H1 (cell line): ENCODE measurements around the gene CCNG1. TPM values are rescaled to one million over a fixed set of nuclear protein-coding genes. Genes with fewer than 3 reads are reported as not detected.

Experiments used
- CTCF ChIA-PET: fragments of 300-600 bp; sonication (Branson Sonifier 250); formaldehyde crosslinking; loops from one replicate; lab custom pipeline; 2021; ENCODE audit not compliant: partially characterized antibody; lab: Charles Lee
- POLR2A ChIA-PET: fragments of 300-600 bp; sonication (Branson Sonifier 250); formaldehyde crosslinking; loops from one replicate; lab custom pipeline; 2021; ENCODE audit warnings: inconsistent platforms; ENCODE audit not compliant: partially characterized antibody; lab: Charles Lee
- DNase-seq, 2 experiments: peaks; one replicate each; pipeline versions ENCODE4 v3.0.0 to v3.0.0-alpha.2; 2010 to 2022; ENCODE audit warnings: low spot score in 2 of 2, low read depth in 1 of 2, mixed read lengths in 1 of 2
- FAIRE-seq: peaks from 2 replicates; lab custom pipeline; 2011; peaks lifted over from hg19 to GRCh38; lab: Jason Lieb, UNC
- H2AFZ ChIP-seq: 2 replicates; pipeline ENCODE4 v1.8.1; 2012; ENCODE audit warnings: low read length, inconsistent platforms
- H2AK5ac ChIP-seq: 2 replicates; pipeline ENCODE4 v1.6.1; 2013; ENCODE audit warnings: low read depth, low read length
- H2BK120ac ChIP-seq: replicated peaks from 2 replicates; pipeline ENCODE3; 2013; ENCODE audit warnings: low read depth, low read length, inconsistent platforms
- H2BK12ac ChIP-seq: 2 replicates; pipeline ENCODE4 v1.6.1; 2013; ENCODE audit warnings: low read depth, low read length
- H2BK15ac ChIP-seq: 2 replicates; pipeline ENCODE4 v1.6.1; 2013; ENCODE audit warnings: low read length
- H2BK20ac ChIP-seq: 2 replicates; pipeline ENCODE4 v1.6.1; 2013; ENCODE audit warnings: low read length
- H2BK5ac ChIP-seq: 2 replicates; pipeline ENCODE4 v1.6.1; 2013; ENCODE audit warnings: low read depth, low read length
- H3K14ac ChIP-seq: 2 replicates; pipeline ENCODE4 v1.6.1; 2013; ENCODE audit warnings: inconsistent platforms; ENCODE audit not compliant: insufficient read length
- H3K18ac ChIP-seq: 2 replicates; pipeline ENCODE4 v1.6.1; 2013; ENCODE audit warnings: low read length; ENCODE audit errors: extremely low read depth
- H3K23ac ChIP-seq: 2 replicates; pipeline ENCODE4 v1.6.1; 2013; ENCODE audit warnings: inconsistent platforms; ENCODE audit not compliant: insufficient read length
- H3K23me2 ChIP-seq: 2 replicates; pipeline ENCODE4 v1.6.1; 2013; ENCODE audit warnings: low read depth, low read length
- H3K27ac ChIP-seq: 2 replicates; pipeline ENCODE4 v1.6.1; 2011; ENCODE audit warnings: low read depth, low read length, inconsistent platforms
- H3K27me3 ChIP-seq, 4 experiments: replicated peaks in 1 of 4; 1 replicate in 1 of 4; 2 replicates in 3 of 4; pipeline versions ENCODE4 v1.6.1 to v1.8.1; 2011 to 2013; ENCODE audit warnings: low read length in 3 of 4, mild to moderate bottlenecking in 3 of 4, inconsistent platforms in 2 of 4, mixed read lengths in 2 of 4, moderate library complexity in 1 of 4; ENCODE audit not compliant: control insufficient read depth in 3 of 4, insufficient read depth in 3 of 4; ENCODE audit errors: extremely low read depth in 1 of 4
- H3K36me3 ChIP-seq, 4 experiments: 2 replicates each; pipeline versions ENCODE4 v1.6.1 to v1.8.1; 2011 to 2013; ENCODE audit warnings: mild to moderate bottlenecking in 4 of 4, low read length in 3 of 4, moderate library complexity in 2 of 4, control low read depth in 1 of 4, inconsistent platforms in 1 of 4; ENCODE audit not compliant: insufficient read depth in 4 of 4, control insufficient read depth in 2 of 4
- H3K4ac ChIP-seq: replicated peaks from 2 replicates; pipeline ENCODE3; 2013; ENCODE audit warnings: low read length, low read depth, mixed read lengths, inconsistent platforms; ENCODE audit not compliant: insufficient read length
- H3K4me1 ChIP-seq, 4 experiments: replicated peaks in 1 of 4; 1 replicate in 1 of 4; 2 replicates in 3 of 4; pipeline versions ENCODE4 v1.6.1 to v1.8.1; 2011 to 2013; ENCODE audit warnings: low read length in 3 of 4, inconsistent platforms in 2 of 4, mixed read lengths in 1 of 4; ENCODE audit not compliant: insufficient read depth in 4 of 4, control insufficient read depth in 3 of 4
- H3K4me2 ChIP-seq, 2 experiments: 2 replicates each; pipeline versions ENCODE4 v1.6.1 to v1.8.1; 2011 to 2013; ENCODE audit warnings: low read depth in 2 of 2, low read length in 2 of 2, control low read depth in 1 of 2, inconsistent platforms in 1 of 2, mild to moderate bottlenecking in 1 of 2; ENCODE audit not compliant: insufficient read depth in 1 of 2
- H3K4me3 ChIP-seq, 4 experiments: fragments of 200-600, 300-600 bp in 1 of 4; sonication (generic), shearing (Covaris generic), sonication (Bioruptor Twin) in 1 of 4; 2 replicates each; pipeline versions ENCODE4 v1.5.1 to v1.8.1; 2011 to 2016; ENCODE audit warnings: low read length in 4 of 4, low read depth in 3 of 4, control low read depth in 2 of 4, inconsistent platforms in 2 of 4, mild to moderate bottlenecking in 2 of 4, mixed read lengths in 1 of 4, moderate library complexity in 1 of 4; ENCODE audit not compliant: insufficient read depth in 2 of 4; ENCODE audit errors: extremely low read depth in 1 of 4
- H3K56ac ChIP-seq: replicated peaks from 2 replicates; pipeline ENCODE3; 2013; ENCODE audit warnings: low read depth, mild to moderate bottlenecking, mixed read lengths, low read length, inconsistent platforms; ENCODE audit not compliant: insufficient read length
- H3K79me1 ChIP-seq: 2 replicates; pipeline ENCODE4 v1.6.1; 2013; ENCODE audit warnings: low read depth, low read length, control low read depth
- H3K79me2 ChIP-seq, 2 experiments: 2 replicates each; pipeline versions ENCODE4 v1.6.1 to v1.8.1; 2012 to 2013; ENCODE audit warnings: low read length in 2 of 2, mild to moderate bottlenecking in 2 of 2, inconsistent platforms in 1 of 2; ENCODE audit not compliant: insufficient read depth in 2 of 2, control insufficient read depth in 1 of 2
- H3K9ac ChIP-seq, 4 experiments: replicated peaks in 1 of 4; 1 replicate in 1 of 4; 2 replicates in 3 of 4; pipeline versions ENCODE4 v1.6.1 to v1.8.1; 2011 to 2013; ENCODE audit warnings: low read depth in 3 of 4, low read length in 3 of 4, control low read depth in 2 of 4, mild to moderate bottlenecking in 2 of 4, moderate library complexity in 2 of 4, inconsistent platforms in 1 of 4; ENCODE audit errors: extremely low read depth in 1 of 4
- H3K9me3 ChIP-seq, 2 experiments: 2 replicates each; pipeline versions ENCODE4 v1.6.1 to v1.8.1; 2012 to 2013; ENCODE audit warnings: mild to moderate bottlenecking in 2 of 2, moderate library complexity in 2 of 2, control low read depth in 1 of 2, inconsistent platforms in 1 of 2, low read depth in 1 of 2, low read length in 1 of 2, mixed read lengths in 1 of 2; ENCODE audit not compliant: insufficient read depth in 2 of 2
- H4K20me1 ChIP-seq, 2 experiments: replicated peaks in 1 of 2; 2 replicates each; pipeline versions ENCODE3 to v1.8.1; 2011 to 2013; ENCODE audit warnings: inconsistent platforms in 2 of 2, low read length in 2 of 2, mild to moderate bottlenecking in 1 of 2; ENCODE audit not compliant: insufficient read depth in 2 of 2, control insufficient read depth in 1 of 2
- H4K5ac ChIP-seq: 2 replicates; pipeline ENCODE4 v1.6.1; 2013; ENCODE audit warnings: low read length, low read depth, mixed read lengths, inconsistent platforms; ENCODE audit not compliant: insufficient read length
- H4K8ac ChIP-seq: 2 replicates; pipeline ENCODE4 v1.8.0; 2013; ENCODE audit warnings: mild to moderate bottlenecking, moderate library complexity, low read length, inconsistent platforms; ENCODE audit not compliant: insufficient read depth; ENCODE audit errors: extremely low read depth
- H4K91ac ChIP-seq: replicated peaks from 2 replicates; pipeline ENCODE3; 2013; ENCODE audit warnings: low read length, mixed read lengths, inconsistent platforms; ENCODE audit not compliant: insufficient read length
- ATF2 ChIP-seq: IDR thresholded peaks from 2 replicates; pipeline ENCODE4 v1.6.1; 2012; ENCODE audit warnings: low read length, inconsistent platforms
- BRCA1 ChIP-seq: IDR thresholded peaks from 2 replicates; pipeline ENCODE4 v1.6.1; 2012; ENCODE audit warnings: low read depth, low read length, improper control_type of control experiment
- CHD2 ChIP-seq: IDR thresholded peaks from 2 replicates; pipeline ENCODE4 v1.6.1; 2012; ENCODE audit warnings: low read length, improper control_type of control experiment
- CTBP2 ChIP-seq: IDR thresholded peaks from 2 replicates; pipeline ENCODE4 v1.7.0; 2011; ENCODE audit warnings: borderline replicate concordance, mild to moderate bottlenecking, moderate library complexity, mixed read lengths, low read length; ENCODE audit not compliant: insufficient read depth, insufficient read length
- GTF2F1 ChIP-seq: IDR thresholded peaks from 2 replicates; pipeline ENCODE4 v1.6.1; 2012; ENCODE audit warnings: low read depth, low read length, improper control_type of control experiment, borderline replicate concordance
- MAX ChIP-seq: IDR thresholded peaks from 2 replicates; pipeline ENCODE4 v1.6.1; 2012; ENCODE audit warnings: inconsistent platforms
- RBBP5 ChIP-seq: IDR thresholded peaks from 2 replicates; pipeline ENCODE4 v1.7.1; 2012; ENCODE audit warnings: low read depth, mild to moderate bottlenecking, inconsistent platforms, low read length, moderate library complexity, borderline replicate concordance
- YY1 ChIP-seq: IDR thresholded peaks from 2 replicates; pipeline ENCODE4 v1.6.1; 2011; ENCODE audit warnings: low read depth, mild to moderate bottlenecking, low read length
- WGBS, 2 experiments: shearing (Covaris generic) in 1 of 2; methylation state at CpG; one replicate each; pipeline versions ENCODE4 v1.1.6 to v1.1.7; 2013 to 2015; ENCODE audit warnings: low lambda C conversion rate in 2 of 2, mixed read lengths in 2 of 2, inconsistent platforms in 1 of 2, low coverage in 1 of 2, missing lambda C conversion rate in 1 of 2; ENCODE audit not compliant: insufficient replicate concordance in 2 of 2, insufficient coverage in 1 of 2, insufficient read length in 1 of 2; ENCODE audit errors: extremely low coverage in 1 of 2, missing lambda C conversion rate in 1 of 2; 5-methylcytosine and 5-hydroxymethylcytosine counted together
- polyA plus RNA-seq, 7 experiments: library from polyadenylated mRNA; depleted of rRNA in 3 of 7; stranded (reverse) in 5 of 7; unstranded in 2 of 7; fragments of >200 nt in 5 of 7; fragments of 200-250 nt in 2 of 7; gene quantifications; 1 replicate in 5 of 7; 2 replicates in 1 of 7; 4 replicates in 1 of 7; pipeline versions ENCODE4 v1.2.1 to v1.2.3, GENCODE V29; 2011 to 2013; ENCODE audit warnings: missing spikeins in 2 of 7, mixed read lengths in 2 of 7
- total RNA-seq: library from RNA; stranded (reverse); fragmentation: NEBNext Ultra II Directional; extraction: Animal tissue kit (Norgen Biotek cat#: 25700); gene quantifications from 2 replicates; pipeline ENCODE4 v1.2.1, GENCODE V29; 2021
- TF ChIP-seq, protein P1 (sequence below): IDR thresholded peaks from 2 replicates; pipeline ENCODE4 v1.6.1; 2011; ENCODE audit warnings: low read depth, mild to moderate bottlenecking, low read length; ENCODE audit not compliant: insufficient read depth

Gene CCNG1
- total and polyA plus RNA-seq, 2 of the 8 experiments (the other 6 are each of a cell fraction or from before 2014, with no cell fraction given), result 165 to 369 TPM

GRCh38 chr5:163409384-163409783, 28.0 kb upstream of the CCNG1 start:
- H3K79me2 ChIP-seq, result no peaks in the 10 kb centered on the region
- no peak overlapping the region for H2BK120ac ChIP-seq
- H3K9me3 ChIP-seq, result no peaks in the 10 kb centered on the region
- DNase-seq (no peak), FAIRE-seq (no peak)
- no peak overlapping the region for H3K18ac ChIP-seq
- ChIA-PET POLR2A (interaction anchor here (1.2 kb wide), 1 partner anchor 14 kb away, joined by 5 read pairs; no protein-coding TSS in a partner anchor), CTCF (interaction anchor here (0.6 to 7.8 kb wide), 29 partner anchors 8 to 1861 kb away, joined by 3 to 64 read pairs (median 4); partner anchors contain the start of gene CCNG1)
- H3K23ac ChIP-seq, result no peak overlapping the region
- no peak overlapping the region for H3K27ac ChIP-seq
- no peak overlapping the region for H3K4me3 ChIP-seq
- H3K23me2 ChIP-seq, result no peaks in the 10 kb centered on the region
- no peak overlapping the region for H4K5ac ChIP-seq
- no peaks in the 10 kb centered on the region for H3K4me1 ChIP-seq
- no peak overlapping the region for H3K4ac ChIP-seq
- no peaks in the 10 kb centered on the region for H3K79me1 ChIP-seq
- H2BK15ac ChIP-seq, result no peak overlapping the region
- no peak overlapping the region for H3K9ac ChIP-seq
- H3K56ac ChIP-seq, result no peak overlapping the region
- H2AFZ ChIP-seq, result no peak overlapping the region
- H4K91ac ChIP-seq, result no peak overlapping the region
- no peak overlapping the region for H3K14ac ChIP-seq
- H2BK12ac ChIP-seq, result no peak overlapping the region
- 84% methylated on average over 6 of the region's 6 CpGs; no CpG with 5 or more reads in 1 of the 2 experiments for WGBS, 2 experiments
- H3K36me3 ChIP-seq, result no peaks in the 10 kb centered on the region
- no peak overlapping the region for H2AK5ac ChIP-seq
- no peak overlapping the region for H3K4me2 ChIP-seq
- no peak overlapping the region for H4K8ac ChIP-seq
- no peaks in the 10 kb centered on the region for H3K27me3 ChIP-seq
- H4K20me1 ChIP-seq, result no peaks in the 10 kb centered on the region
- H2BK20ac ChIP-seq, result no peak overlapping the region
- H2BK5ac ChIP-seq, result no peak overlapping the region
- TF ChIP-seq MAX (no peak), CTBP2 (no peak), BRCA1 (no peak), RBBP5 (no peak), ATF2 (no peak), YY1 (no peak), CHD2 (no peak), GTF2F1 (no peak)
- TF ChIP-seq, protein P1, sequence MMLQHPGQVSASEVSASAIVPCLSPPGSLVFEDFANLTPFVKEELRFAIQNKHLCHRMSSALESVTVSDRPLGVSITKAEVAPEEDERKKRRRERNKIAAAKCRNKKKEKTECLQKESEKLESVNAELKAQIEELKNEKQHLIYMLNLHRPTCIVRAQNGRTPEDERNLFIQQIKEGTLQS, result no peak
